ENCODE results near the gene DAAM2.

DAAM2 gene

DNA sequence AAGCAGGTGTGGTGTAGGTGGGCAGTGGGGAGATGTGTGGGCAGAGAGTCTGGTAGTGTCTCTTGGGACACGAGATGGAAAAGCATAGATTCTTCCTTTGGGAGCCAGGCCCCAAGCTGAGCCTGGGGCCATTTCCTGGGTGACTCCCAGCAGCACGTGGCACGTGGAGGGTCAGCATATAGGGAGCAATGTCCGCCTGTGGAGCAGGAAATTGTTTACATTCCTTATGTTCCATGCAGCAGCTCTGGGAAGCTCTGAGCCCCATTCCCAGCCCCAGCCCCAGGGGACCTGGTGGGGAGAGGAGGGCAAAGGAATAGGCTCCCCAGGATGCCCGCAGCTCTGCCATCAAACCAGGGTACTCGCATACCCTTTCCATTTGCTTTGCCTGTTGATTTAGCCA is 57.6 kb downstream of the DAAM2 start:
- ATAC-seq, result no peak

DNA sequence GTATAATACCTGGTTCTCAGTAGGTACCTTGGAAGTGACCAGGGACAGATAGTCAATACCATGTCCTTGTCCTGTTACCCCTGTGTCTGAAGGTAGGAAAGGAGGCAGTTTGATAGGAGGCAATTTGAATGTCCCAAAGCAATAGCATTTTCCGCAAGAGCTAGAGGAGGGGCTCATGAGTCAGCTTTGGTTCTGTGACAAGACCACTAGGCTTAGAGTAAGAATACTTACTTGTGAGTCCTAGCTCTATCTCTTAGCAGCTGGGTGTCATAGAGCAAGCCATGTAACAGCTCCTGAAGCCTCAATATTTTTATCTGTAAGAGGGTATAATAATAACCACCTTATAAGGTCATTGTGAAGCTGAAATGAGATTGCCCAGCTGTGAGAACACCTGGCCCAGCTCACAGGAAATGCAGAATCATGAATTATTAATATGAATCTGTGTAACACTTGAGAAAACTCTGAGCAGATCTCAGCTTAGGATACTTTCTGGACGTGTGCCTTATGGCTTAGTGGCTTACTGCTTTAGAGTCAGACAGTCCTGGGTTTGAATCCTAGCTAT is 58.6 kb downstream of the DAAM2 start:
- ATAC-seq, result no peak

GRCh38 chr6:39851331-39851730 is 59.2 kb downstream of the DAAM2 start:
- ATAC-seq, result no peak

DNA sequence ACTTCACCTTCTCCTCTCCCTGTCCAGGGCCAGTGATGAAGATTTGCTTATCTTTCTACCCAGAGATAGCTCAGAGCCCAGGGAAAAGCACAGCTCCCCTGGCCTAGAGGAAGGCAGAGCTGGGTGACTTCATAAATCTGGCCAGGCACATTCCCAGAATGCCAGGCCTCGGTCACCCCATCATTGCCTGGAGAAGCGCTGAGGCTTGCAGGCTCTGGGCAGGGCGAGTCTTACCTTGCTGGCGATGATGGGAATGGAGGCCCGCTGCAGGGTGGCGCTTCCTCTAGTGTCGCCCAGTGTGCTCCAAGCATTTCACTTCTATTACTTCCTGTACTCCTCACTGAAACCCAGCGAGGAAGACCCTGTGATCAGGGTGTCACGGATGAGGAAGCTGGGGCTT is 60.1 kb downstream of the DAAM2 start:
- no peak for ATAC-seq

DNA sequence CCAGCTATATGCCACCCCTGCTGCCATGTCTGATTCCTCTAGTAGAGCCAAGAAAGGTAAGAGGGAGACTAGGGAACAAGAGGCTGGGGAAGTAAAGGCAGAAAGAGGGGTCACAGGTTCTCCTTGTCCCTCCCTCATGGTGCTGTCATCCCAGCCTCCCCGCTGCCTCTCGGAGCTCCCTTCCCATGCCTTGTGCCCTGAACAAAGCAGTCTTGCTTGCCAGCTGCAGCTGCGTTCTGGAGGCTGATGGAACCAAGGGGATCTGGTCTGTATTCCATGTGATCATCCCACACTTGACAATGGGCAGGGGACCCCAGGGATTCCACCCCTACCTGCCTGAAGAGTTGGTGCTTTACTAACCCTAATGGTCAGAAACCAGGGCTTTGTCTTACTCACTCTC is 61.4 kb downstream of the DAAM2 start:
- ATAC-seq, result no peak

DNA sequence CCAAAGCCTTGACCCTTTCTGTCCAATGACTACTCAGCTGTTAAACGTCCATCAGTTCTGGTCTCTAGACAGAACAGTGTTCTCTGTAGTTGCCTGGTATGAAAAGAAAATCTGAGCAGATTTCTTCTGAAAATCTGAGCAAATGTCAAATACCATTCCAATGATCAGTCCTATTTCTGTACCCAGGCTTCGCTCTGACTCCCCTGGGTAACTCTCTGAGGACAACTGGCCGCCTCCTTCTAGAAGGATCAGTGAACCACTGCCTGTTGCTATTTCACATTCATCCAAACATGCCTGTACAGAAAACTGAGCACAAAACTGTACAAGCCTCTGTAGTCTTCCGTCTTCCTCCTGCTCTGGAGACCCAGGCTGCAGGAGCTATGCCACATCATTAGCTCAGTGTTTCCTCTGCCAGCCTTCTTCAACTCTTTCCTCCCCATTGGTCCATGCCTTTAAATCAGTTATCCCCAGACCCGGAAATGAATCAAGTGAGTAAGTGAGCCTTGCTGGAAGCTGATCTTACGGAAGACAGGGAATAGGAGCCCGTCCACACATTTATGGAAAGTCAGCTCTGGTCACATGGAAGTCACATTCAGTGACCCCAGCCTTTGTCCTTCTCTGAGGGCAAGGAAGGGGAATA is 63.3 kb downstream of the DAAM2 start:
- ATAC-seq, result no peak

DNA sequence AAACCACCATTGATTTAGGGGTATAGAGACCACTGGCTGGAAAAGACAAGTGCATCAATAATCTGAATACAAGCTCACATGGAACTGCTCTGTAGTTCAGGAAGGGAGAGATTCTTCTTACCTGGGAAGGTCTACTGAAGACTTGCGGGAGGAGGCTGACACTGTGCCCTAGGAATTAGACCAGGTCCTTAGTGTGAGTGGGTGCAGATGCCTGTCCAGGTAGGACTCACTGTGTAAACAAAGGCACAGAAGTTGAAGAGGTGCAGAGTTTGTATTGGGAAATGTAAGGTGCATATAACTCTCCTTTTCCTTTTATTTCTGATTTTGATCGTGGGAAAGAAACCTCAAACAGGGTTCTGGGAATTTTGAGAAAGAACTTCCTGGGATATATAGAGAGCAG is 66.8 kb downstream of the DAAM2 start:
- no peak for ATAC-seq

DNA sequence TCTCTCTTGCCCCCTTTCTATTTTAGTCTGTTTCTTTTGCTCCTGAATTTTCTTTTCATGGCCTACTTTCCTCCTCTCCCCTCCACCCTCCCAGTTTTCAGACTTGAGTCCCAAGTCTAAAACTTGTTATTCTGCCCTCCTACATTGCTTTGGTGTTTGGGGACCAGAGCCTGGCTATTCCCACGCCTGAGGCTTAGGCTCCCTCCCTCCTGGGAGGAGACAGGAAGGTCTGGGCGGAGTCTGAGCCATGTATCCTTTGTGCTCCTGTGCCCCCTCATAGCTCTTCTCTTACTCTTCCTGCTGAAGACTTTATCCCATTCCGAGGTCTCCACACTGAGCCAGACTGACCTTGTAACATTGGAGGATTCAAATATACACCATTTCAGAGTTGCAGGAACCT is 69.5 kb downstream of the DAAM2 start:
- no peak for ATAC-seq

- no peak for ATAC-seq
Observed at GRCh38 chr6:39865011-39865888, 73.1 kb downstream of the DAAM2 start.

DNA sequence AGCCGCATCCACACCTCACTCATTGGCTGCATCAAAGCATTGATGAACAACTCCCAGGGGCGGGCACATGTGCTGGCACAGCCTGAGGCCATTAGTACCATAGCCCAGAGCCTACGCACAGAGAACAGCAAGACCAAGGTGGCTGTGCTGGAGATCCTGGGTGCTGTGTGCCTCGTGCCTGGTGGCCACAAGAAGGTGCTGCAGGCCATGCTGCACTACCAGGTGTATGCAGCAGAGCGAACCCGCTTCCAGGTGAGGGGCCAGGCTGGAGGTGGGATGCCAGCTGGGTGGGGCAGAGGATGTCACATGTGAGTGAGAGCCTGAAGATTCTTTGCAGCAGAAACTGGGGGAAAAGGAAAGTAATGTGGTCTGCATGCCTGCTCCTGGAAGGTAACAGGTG is 75.4 kb downstream of the DAAM2 start:
- no peak for ATAC-seq

GRCh38 chr6:39870950-39871349 is 78.8 kb downstream of the DAAM2 start:
- no peak for ATAC-seq

GRCh38 chr6:39873439-39873838 is 81.3 kb downstream of the DAAM2 start:
- no peak for ATAC-seq

DNA sequence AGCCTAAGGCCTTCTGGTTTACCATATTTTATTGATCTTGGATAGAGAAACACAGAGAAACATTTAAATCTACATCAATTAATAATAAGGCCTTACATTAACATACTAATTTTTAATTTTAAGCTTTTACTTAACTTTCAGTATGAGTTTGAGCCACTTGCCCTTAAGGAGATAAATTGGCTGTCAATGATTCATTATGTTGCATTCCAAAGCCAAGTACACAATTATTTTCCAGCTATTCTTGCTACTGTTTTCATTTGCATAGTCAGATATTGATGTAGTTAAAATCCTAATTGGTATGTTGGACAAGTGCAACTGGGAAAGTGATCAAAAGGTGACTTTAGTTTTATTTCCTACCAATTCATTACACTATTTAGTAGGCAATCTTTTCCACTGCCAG is 83.9 kb downstream of the DAAM2 start:
- no peak for ATAC-seq

- no peak for ATAC-seq
Observed at GRCh38 chr6:39876826-39877225, 84.7 kb downstream of the DAAM2 start.

DNA sequence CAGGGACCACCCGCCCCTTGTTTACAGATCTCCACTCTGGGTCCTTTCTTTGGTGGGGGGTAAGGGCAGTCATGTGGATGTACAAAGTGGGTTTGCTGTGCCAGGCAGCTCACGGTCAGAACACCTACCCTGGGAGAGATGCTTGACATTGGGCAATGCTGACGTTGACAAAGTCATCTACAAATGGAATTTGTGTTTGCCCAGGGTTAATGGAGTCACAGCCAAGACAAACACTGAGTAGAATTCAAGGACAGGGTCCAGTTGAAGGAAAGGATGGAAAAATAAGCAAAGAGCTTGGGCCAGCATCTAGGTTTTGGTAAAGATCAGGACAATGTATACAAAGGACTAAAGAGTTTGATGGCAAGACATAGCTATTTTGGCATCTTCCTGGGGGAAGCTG is 87.4 kb downstream of the DAAM2 start:
- ATAC-seq, result no peak

- ATAC-seq, result no peak
Observed at GRCh38 chr6:39880594-39880993, 88.4 kb downstream of the DAAM2 start.

DNA sequence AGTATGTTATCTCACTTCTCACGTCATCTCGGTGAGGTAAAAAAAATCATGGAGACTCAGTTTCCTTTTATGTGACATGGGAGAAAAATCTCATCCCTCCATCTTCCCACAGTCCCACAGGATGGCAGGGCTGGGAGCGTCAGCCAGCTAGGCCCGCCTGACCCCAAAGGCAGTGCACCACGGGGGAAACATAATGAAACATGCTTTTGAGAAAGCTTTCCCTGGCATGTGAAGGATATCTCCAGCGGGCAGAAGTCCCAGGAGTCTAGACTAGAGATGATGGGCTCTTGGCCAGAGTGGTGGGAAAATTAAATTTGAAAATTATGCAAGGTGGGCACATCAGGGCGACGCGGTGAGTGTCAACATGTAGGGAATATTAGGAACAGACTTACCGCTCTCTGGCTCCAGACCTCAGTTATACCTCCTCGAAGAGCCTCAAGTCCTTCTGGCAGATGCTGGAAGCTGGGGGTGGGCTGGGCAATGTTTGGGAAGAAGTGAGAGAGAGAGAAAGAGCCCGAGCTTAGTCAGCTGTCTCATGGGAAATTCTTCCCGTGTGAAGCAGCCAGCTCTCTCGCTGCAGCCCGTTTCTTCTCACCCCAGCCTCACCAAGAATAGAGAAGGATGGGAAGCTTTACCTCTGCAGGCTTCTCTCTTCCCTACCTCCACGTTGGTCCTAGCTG is 89.8 kb downstream of the DAAM2 start:
- no peak for ATAC-seq

GRCh38 chr6:39882531-39882899 is 90.3 kb downstream of the DAAM2 start:
- ATAC-seq, result no peak

DNA sequence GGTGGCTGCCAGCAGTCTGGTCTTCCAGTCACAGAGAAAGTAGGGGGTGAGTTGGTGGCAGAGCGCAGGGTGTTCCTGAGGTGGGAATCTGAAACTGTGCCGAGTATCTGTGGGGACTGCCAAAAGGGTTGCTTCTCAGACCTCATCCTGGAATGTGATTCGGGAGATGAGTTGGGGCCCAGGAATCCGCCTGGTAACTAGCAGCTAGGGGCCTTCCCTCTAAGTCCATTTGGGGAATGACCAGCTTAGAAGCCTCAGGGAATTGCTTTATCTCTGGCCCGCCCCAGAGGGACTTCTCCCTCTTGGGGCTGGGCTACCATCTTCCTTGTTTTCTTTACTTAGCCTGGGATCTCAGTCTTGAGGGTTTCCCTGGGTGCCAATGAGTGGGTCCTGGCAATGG is 92.5 kb downstream of the DAAM2 start:
- ATAC-seq, result no peak

DNA sequence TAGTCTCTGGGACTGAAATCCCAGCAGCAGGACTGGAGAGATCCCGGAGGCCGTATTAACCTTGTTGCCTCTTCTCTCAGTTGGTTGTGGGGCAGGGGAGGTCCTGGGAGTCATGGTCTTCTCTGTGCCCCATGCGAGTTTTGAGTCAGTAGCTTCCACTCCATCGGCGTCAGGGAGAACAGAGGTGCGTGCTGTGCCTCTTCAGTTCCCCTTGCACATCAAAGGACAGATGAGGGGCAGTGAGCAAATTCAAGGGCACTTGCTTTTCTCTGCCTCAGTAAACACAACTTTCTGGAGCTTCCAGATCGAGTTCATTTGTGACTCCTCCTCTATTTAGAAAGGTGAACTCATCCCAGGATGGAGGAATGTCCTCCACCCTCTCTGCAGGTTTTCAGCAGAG is 93.5 kb downstream of the DAAM2 start:
- no peak for ATAC-seq

DNA sequence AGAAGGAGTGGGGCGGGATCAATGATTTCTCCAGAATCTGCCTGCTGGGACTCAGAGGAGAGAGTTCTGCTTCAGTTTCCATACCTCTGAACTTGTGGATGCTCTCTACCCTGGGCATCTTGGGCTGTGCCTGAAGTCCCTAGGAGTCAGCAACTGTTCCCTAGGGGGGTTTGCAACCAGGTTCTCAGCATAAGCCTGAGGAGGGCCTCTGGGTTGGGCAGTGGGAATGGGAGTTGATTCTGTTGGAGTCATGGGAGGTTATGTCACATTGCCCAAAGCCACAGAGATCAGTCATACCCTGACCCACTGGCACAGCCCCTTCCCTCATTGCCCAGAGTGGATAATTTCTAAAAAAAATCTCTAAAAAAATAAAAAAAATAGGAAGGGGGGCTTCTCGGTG is 94.7 kb downstream of the DAAM2 start:
- ATAC-seq, result no peak

GRCh38 chr6:39887692-39888450 is 95.7 kb downstream of the DAAM2 start:
- no peak for ATAC-seq

- no peak for ATAC-seq
Observed at GRCh38 chr6:39889229-39889628, 97.1 kb downstream of the DAAM2 start.

All from activated CD4-positive, CD25-positive, alpha-beta regulatory T cell treated with anti-CD3 and anti-CD28 coated beads, Interleukin-2, amount 50 U/mL, for 24 hours (primary cell).